ENCODE data around the gene FAM3C. TPM values are rescaled to one million over a fixed set of nuclear protein-coding genes. Genes with fewer than 3 reads are reported as not detected.
"Not testable (repeated sequence)": the region's sequence is repeated elsewhere in the genome, so short reads cannot be mapped to it uniquely, and the experiment has no call there.

FAM3C gene
- polyA plus RNA-seq, 4 donors, result 98.0 to 217 (median 156) TPM

GRCh38 chr7:121421743-121422142, 25.6 kb upstream of the FAM3C start:
- WGBS, 3 donors, result 96 to 99% (median 98%) methylated on average over 16 to 17 of the region's 17 CpGs
- Histone ChIP-seq H3K27ac (ENCODE audit: low read depth in 1 of 3, low read length in 2 of 3) (peak overlapping the region in 2 of 3 donors; percentile 85 to 95), H3K4me1 (ENCODE audit: control insufficient read depth in 3 of 3, insufficient read depth in 2 of 3, low read depth in 1 of 3, low read length in 2 of 3) (peaks cover 4 to 37% (median 6%) of the 10 kb centered on the region in 3 donors)
- not testable (repeated sequence) for H3K9me3 ChIP-seq (ENCODE audit: control insufficient read depth in 2 of 2, insufficient read depth in 1 of 2, low read depth in 1 of 2, low read length in 1 of 2); H3K27me3 ChIP-seq (ENCODE audit: control insufficient read depth in 3 of 3, insufficient read depth in 3 of 3, low read length in 3 of 3); FAIRE-seq; DNase-seq; H3K36me3 ChIP-seq (ENCODE audit: control insufficient read depth in 3 of 3, insufficient read depth in 2 of 3, low read depth in 1 of 3, low read length in 3 of 3); H3K4me3 ChIP-seq (ENCODE audit: low read depth in 1 of 3, low read length in 3 of 3)

- peaks cover 0 to 2% of the 10 kb centered on the region in 2 donors for H3K9me3 ChIP-seq (ENCODE audit: control insufficient read depth in 2 of 2, insufficient read depth in 1 of 2, low read depth in 1 of 2, low read length in 1 of 2)
- H3K36me3 ChIP-seq (ENCODE audit: control insufficient read depth in 3 of 3, insufficient read depth in 2 of 3, low read depth in 1 of 3, low read length in 3 of 3), result no peaks in the 10 kb centered on the region
- H3K4me1 ChIP-seq (ENCODE audit: control insufficient read depth in 3 of 3, insufficient read depth in 2 of 3, low read depth in 1 of 3, low read length in 2 of 3), result peaks cover 4 to 37% (median 6%) of the 10 kb centered on the region in 3 donors
- peak; percentile 90 to 95 for DNase-seq
- FAIRE-seq, result peak; percentile 41
- H3K4me3 ChIP-seq (ENCODE audit: low read depth in 1 of 3, low read length in 3 of 3), result no peak overlapping the region
- H3K27me3 ChIP-seq (ENCODE audit: control insufficient read depth in 3 of 3, insufficient read depth in 3 of 3, low read length in 3 of 3), result no peaks in the 10 kb centered on the region
- peak overlapping the region in 1 of 3 donors; percentile 95 for H3K27ac ChIP-seq (ENCODE audit: low read depth in 1 of 3, low read length in 2 of 3)
- 11 to 53% (median 21%) methylated on average over 3 of the region's 3 CpGs for WGBS, 3 donors
These were observed 24.9 kb upstream of the FAM3C start for GRCh38 chr7:121420976-121421375.

DNA sequence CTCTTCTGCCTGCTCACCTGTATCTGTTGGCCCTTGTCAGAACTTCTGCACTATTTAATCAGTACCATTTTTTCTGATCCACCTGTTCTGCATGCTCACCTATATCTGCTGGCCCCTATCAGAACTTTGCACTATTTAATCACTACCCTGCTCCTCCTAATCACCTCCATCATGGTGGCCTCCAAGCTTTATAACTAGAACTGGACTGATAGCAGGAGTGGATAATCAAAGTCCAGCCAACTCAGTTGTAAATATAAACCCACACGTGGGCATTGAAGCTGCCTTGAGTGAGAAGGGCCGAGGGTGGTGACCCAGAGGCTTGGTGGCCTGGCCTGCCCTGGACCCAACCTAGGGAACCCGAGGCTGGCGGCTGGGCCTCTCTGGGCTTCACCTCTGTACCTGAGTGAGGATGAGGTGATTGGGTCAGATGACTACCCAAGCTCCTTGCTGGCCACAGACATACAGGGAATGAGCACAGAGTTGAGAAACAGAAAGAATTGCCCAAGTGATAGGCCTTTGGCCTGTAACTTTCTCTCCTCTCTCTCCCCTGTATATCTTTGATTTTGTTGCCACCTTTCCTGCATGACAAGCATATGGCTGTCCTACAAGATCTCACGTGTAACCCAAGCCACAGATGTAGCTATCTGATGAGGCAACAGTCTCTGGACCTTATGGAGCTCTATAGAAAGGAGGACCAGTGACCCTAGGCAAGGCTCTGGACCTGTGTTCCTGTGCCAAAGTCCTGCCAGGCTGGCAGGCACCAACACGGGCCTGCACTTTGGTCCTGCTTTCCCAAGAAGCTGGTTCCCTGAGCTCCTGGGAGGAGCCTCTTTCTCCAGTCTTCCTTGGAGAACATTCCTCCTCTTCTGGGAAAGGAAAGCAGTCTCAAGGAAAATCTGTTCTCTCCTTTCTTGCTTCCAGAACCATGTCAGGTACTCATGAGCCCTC, 23.4 kb upstream of the FAM3C start:
- 30 to 74% (median 44%) methylated on average over 6 of the region's 6 CpGs for WGBS, 3 donors
- DNase-seq (peak; percentile 90 to 98), FAIRE-seq (no peak)

DNA sequence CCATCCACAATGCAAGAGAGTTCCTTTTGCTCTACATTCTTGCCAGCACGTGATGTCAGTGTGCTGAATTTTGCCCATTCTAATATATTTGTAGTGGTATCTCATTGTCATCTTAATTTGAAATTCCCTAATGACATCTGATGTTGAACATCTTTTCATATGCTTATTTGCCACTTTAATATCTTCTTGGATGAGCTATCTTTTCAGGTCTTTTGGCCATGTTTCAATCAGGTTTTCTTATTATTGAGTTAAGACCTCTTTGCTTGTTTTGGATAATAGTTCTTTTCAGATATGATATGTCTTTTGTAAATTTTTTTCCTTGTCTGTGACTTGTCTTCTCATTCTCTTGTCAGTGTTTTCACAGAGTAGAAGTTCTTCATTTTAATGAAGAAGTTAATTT, 20.4 kb upstream of the FAM3C start:
- no peak overlapping the region for H3K4me3 ChIP-seq (ENCODE audit: low read depth in 1 of 3, low read length in 3 of 3)
- H3K27ac ChIP-seq (ENCODE audit: low read depth in 1 of 3, low read length in 2 of 3), result no peak overlapping the region
- no peaks in the 10 kb centered on the region for H3K9me3 ChIP-seq (ENCODE audit: control insufficient read depth in 2 of 2, insufficient read depth in 1 of 2, low read depth in 1 of 2, low read length in 1 of 2)
- 82 to 94% (median 87%) methylated on average over 1 of the region's 1 CpG for WGBS, 3 donors
- DNase-seq (no peak), FAIRE-seq (no peak)
- no peaks in the 10 kb centered on the region for H3K27me3 ChIP-seq (ENCODE audit: control insufficient read depth in 3 of 3, insufficient read depth in 3 of 3, low read length in 3 of 3)
- peaks cover 3 to 40% (median 6%) of the 10 kb centered on the region in 3 donors for H3K4me1 ChIP-seq (ENCODE audit: control insufficient read depth in 3 of 3, insufficient read depth in 2 of 3, low read depth in 1 of 3, low read length in 2 of 3)
- no peaks in the 10 kb centered on the region for H3K36me3 ChIP-seq (ENCODE audit: control insufficient read depth in 3 of 3, insufficient read depth in 2 of 3, low read depth in 1 of 3, low read length in 3 of 3)

More for the DNA sequence above, 23.4 kb upstream of the FAM3C start:
- no peak overlapping the region for H3K4me3 ChIP-seq (ENCODE audit: low read depth in 1 of 3, low read length in 3 of 3)
- H3K27ac ChIP-seq (ENCODE audit: low read depth in 1 of 3, low read length in 2 of 3), result peak overlapping the region; percentile 11 to 95 (median 26)
- H3K4me1 ChIP-seq (ENCODE audit: control insufficient read depth in 3 of 3, insufficient read depth in 2 of 3, low read depth in 1 of 3, low read length in 2 of 3), result peaks cover 4 to 37% (median 6%) of the 10 kb centered on the region in 3 donors
- peaks cover 0 to 2% of the 10 kb centered on the region in 2 donors for H3K9me3 ChIP-seq (ENCODE audit: control insufficient read depth in 2 of 2, insufficient read depth in 1 of 2, low read depth in 1 of 2, low read length in 1 of 2)
- no peaks in the 10 kb centered on the region for H3K36me3 ChIP-seq (ENCODE audit: control insufficient read depth in 3 of 3, insufficient read depth in 2 of 3, low read depth in 1 of 3, low read length in 3 of 3)
- H3K27me3 ChIP-seq (ENCODE audit: control insufficient read depth in 3 of 3, insufficient read depth in 3 of 3, low read length in 3 of 3), result no peaks in the 10 kb centered on the region

DNA sequence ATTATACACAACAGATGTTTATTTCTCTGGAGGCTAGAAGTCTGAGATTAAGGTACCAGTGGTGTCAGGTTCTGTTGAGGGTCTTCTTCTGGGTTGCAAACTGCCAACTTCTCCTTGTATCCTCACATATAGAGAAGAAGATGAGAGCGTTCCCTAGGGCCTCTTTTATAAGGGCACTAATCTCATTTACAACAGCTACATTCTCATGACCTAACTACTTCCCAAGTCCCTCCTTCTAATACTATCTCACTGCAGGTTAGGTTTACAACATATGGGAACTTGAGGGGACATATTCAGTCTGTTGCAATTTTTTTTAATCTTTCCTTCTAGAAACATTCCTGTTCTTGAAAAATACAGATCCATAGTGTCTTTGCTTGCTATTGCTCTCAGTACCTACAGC, 18.3 kb upstream of the FAM3C start:
- Histone ChIP-seq H3K4me3 (ENCODE audit: low read depth in 1 of 3, low read length in 3 of 3) (no peak overlapping the region), H3K36me3 (ENCODE audit: control insufficient read depth in 3 of 3, insufficient read depth in 2 of 3, low read depth in 1 of 3, low read length in 3 of 3) (no peaks in the 10 kb centered on the region), H3K9me3 (ENCODE audit: control insufficient read depth in 2 of 2, insufficient read depth in 1 of 2, low read depth in 1 of 2, low read length in 1 of 2) (no peaks in the 10 kb centered on the region), H3K27ac (ENCODE audit: low read depth in 1 of 3, low read length in 2 of 3) (peak overlapping the region in 1 of 3 donors; percentile 68), H3K4me1 (ENCODE audit: control insufficient read depth in 3 of 3, insufficient read depth in 2 of 3, low read depth in 1 of 3, low read length in 2 of 3) (peaks cover 0 to 26% (median 3%) of the 10 kb centered on the region in 3 donors), H3K27me3 (ENCODE audit: control insufficient read depth in 3 of 3, insufficient read depth in 3 of 3, low read length in 3 of 3) (no peaks in the 10 kb centered on the region)
- FAIRE-seq (no peak), DNase-seq (peak; percentile 17 to 70)
- WGBS, 3 donors, result 41 to 79% (median 47%) methylated on average over 1 of the region's 1 CpG

GRCh38 chr7:121411597-121411979, 15.5 kb upstream of the FAM3C start:
- DNase-seq, result no peak
- Histone ChIP-seq H3K27ac (ENCODE audit: low read depth in 1 of 3, low read length in 2 of 3) (no peak overlapping the region), H3K9me3 (ENCODE audit: control insufficient read depth in 2 of 2, insufficient read depth in 1 of 2, low read depth in 1 of 2, low read length in 1 of 2) (no peaks in the 10 kb centered on the region), H3K4me1 (ENCODE audit: control insufficient read depth in 3 of 3, insufficient read depth in 2 of 3, low read depth in 1 of 3, low read length in 2 of 3) (peaks cover 0 to 15% (median 0%) of the 10 kb centered on the region in 3 donors), H3K27me3 (ENCODE audit: control insufficient read depth in 3 of 3, insufficient read depth in 3 of 3, low read length in 3 of 3) (no peaks in the 10 kb centered on the region), H3K36me3 (ENCODE audit: control insufficient read depth in 3 of 3, insufficient read depth in 2 of 3, low read depth in 1 of 3, low read length in 3 of 3) (no peaks in the 10 kb centered on the region), H3K4me3 (ENCODE audit: low read depth in 1 of 3, low read length in 3 of 3) (no peak overlapping the region)
- no peak for FAIRE-seq
- WGBS, 3 donors, result 83 to 87% (median 86%) methylated on average over 3 of the region's 3 CpGs

DNA sequence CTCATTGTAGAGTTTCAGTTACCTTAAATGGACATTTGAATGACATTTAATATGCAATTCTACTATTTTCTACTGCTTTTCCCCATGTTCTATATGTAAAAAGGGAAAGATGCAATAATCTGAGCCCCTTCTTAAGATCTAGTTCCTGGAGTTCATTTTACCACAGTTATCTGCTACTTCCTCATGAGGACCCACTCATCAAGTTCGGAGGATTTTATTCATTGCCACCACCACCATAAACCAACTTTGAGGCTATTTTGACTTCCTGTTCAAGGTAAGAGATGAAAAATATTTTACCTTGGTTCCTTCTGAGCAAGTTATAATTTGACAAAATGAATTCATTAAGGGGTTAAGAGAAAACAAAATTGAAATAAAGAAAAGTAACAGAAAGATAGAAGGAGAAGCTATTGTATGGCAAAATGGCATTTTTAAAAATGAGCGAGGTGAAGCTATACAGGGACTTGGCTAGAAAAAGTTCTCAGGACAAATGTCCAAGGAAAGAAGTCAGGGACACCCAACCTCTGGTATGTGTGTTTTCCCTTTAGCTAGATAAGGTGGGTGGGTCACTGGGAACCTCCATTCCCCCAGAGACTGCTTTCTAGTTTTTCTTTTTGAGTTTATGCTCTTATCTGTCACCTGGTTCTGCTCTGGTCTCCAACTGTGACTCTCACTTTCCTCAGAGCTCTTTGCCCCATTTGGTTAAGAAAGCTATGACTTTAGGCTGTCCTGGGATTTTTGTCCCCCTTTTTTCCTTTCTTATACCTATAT, 14.9 kb upstream of the FAM3C start:
- no peaks in the 10 kb centered on the region for H3K36me3 ChIP-seq (ENCODE audit: control insufficient read depth in 3 of 3, insufficient read depth in 2 of 3, low read depth in 1 of 3, low read length in 3 of 3)
- no peak for FAIRE-seq
- 82 to 83% (median 83%) methylated on average over 2 of the region's 2 CpGs for WGBS, 3 donors
- no peak for DNase-seq
- H3K27ac ChIP-seq (ENCODE audit: low read depth in 1 of 3, low read length in 2 of 3), result no peak overlapping the region
- H3K4me3 ChIP-seq (ENCODE audit: low read depth in 1 of 3, low read length in 3 of 3), result no peak overlapping the region
- peaks cover 0 to 20% (median 0%) of the 10 kb centered on the region in 3 donors for H3K4me1 ChIP-seq (ENCODE audit: control insufficient read depth in 3 of 3, insufficient read depth in 2 of 3, low read depth in 1 of 3, low read length in 2 of 3)
- H3K27me3 ChIP-seq (ENCODE audit: control insufficient read depth in 3 of 3, insufficient read depth in 3 of 3, low read length in 3 of 3), result no peaks in the 10 kb centered on the region
- no peaks in the 10 kb centered on the region for H3K9me3 ChIP-seq (ENCODE audit: control insufficient read depth in 2 of 2, insufficient read depth in 1 of 2, low read depth in 1 of 2, low read length in 1 of 2)

DNA sequence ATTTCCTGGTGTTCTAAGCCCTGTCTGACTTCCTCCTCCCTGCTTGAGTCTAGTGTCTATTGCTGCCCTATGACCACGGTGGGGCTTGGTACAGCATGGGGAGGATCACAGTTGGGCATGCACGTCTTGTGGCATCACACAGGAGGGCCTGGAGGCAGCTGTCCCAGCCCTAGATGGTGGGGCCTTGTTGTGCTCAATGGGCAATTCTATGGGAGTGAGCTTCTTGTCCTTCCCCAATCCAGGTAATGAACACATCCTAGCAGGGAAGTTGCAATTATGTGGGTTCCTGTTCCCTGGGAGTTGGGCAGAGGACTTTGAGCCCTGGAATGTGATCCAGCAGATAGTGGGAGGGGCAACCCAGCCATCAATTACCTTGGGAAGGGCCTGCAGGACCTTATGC, 10.8 kb upstream of the FAM3C start:
- no peaks in the 10 kb centered on the region for H3K9me3 ChIP-seq (ENCODE audit: control insufficient read depth in 2 of 2, insufficient read depth in 1 of 2, low read depth in 1 of 2, low read length in 1 of 2)
- H3K27ac ChIP-seq (ENCODE audit: low read depth in 1 of 3, low read length in 2 of 3), result peak overlapping the region; percentile 46 to 77 (median 56)
- H3K4me3 ChIP-seq (ENCODE audit: low read depth in 1 of 3, low read length in 3 of 3), result no peak overlapping the region
- FAIRE-seq, result no peak
- 21 to 61% (median 52%) methylated on average over 2 of the region's 2 CpGs for WGBS, 3 donors
- DNase-seq, result peak; percentile 70 to 91
- no peaks in the 10 kb centered on the region for H3K27me3 ChIP-seq (ENCODE audit: control insufficient read depth in 3 of 3, insufficient read depth in 3 of 3, low read length in 3 of 3)
- H3K36me3 ChIP-seq (ENCODE audit: control insufficient read depth in 3 of 3, insufficient read depth in 2 of 3, low read depth in 1 of 3, low read length in 3 of 3), result no peaks in the 10 kb centered on the region
- H3K4me1 ChIP-seq (ENCODE audit: control insufficient read depth in 3 of 3, insufficient read depth in 2 of 3, low read depth in 1 of 3, low read length in 2 of 3), result peaks cover 0 to 17% (median 0%) of the 10 kb centered on the region in 3 donors

All from small intestine (tissue), 7 donors.